ENCODE measurements around the gene DST.
"Not testable (repeated sequence)": the region's sequence is repeated elsewhere in the genome, so short reads cannot be mapped to it uniquely, and the experiment has no call there.

DST gene

DNA sequence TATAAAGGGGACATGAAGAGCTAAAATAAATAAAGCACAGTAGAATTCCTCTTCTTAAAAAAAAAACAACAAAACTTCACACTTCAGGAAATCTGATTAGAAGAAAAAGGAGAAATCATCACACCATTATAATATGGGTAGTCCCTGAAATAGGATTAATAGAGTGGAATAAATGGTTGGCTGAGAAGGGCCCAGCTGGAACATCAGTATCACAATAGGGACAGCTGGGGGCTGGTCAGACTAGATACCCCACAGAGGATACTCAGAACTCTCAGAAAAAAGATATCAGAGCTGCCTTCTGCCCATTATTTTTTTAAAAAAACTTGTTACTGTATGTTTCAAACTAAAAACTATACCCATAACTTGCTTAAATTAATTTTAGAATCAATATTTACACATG lies 75.2 kb downstream of the DST start:
- DNase-seq = no peak

GRCh38 chr6:56562730-56563129 lies 80.0 kb downstream of the DST start:
- DNase-seq = not testable (repeated sequence)

- no peak for DNase-seq
Observed at GRCh38 chr6:56556751-56557540, 85.7 kb downstream of the DST start.

DNA sequence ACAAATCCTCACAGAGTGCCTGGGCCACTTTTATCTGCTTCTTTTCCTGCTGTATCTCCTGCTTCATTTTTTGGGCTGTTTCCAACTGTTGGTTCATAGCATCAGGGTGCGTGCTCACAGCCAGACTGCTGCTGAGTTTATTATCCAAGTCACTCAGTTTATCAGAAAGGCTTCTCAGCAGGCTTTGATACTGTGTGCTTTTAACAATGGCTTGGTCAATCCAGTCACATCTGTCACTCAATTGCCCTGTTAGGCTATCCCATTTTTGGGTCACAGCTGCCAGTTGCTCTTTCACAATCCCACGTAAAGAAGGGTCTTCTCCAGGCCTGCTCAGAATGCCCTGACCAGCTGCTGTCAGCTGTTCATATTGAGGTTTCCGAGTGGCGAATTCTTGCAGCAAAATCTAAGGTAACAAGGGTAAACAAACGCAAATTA lies 87.2 kb downstream of the DST start:
- no peak for DNase-seq

GRCh38 chr6:56552187-56553130 lies 90.2 kb downstream of the DST start:
- peak; percentile 90 for DNase-seq

- DNase-seq = no peak
Observed at GRCh38 chr6:56551409-56552120, 91.1 kb downstream of the DST start.

- DNase-seq = no peak
Observed at GRCh38 chr6:56550301-56550700, 92.4 kb downstream of the DST start.

GRCh38 chr6:56549014-56549413 lies 93.7 kb downstream of the DST start:
- DNase-seq = peak; percentile 11

DNA sequence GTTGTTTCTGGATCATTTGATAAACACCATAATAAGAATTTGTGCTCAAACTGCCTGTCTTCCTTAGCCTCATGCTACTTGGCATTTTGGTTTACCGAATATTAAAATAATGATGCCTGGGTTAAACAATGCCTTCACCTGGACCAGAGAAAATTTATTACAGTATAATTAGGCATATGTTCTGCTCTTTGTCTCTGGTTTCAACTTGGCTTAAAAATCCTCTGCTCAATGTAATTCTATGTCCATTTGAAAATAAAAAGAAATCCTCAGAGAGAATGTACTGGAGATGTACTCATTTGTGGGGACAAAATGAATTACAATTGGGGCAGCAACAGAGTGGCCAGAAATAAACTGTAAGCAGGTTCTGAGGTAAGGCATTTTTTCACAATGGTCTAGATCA lies 95.0 kb downstream of the DST start:
- no peak for DNase-seq

- peak; percentile 94 for DNase-seq
Observed at GRCh38 chr6:56542364-56543331, 100.0 kb downstream of the DST start.

GRCh38 chr6:56541741-56542360 lies 100.8 kb downstream of the DST start:
- no peak for DNase-seq

GRCh38 chr6:56541030-56541600 lies 101.6 kb downstream of the DST start:
- no peak for DNase-seq

DNA sequence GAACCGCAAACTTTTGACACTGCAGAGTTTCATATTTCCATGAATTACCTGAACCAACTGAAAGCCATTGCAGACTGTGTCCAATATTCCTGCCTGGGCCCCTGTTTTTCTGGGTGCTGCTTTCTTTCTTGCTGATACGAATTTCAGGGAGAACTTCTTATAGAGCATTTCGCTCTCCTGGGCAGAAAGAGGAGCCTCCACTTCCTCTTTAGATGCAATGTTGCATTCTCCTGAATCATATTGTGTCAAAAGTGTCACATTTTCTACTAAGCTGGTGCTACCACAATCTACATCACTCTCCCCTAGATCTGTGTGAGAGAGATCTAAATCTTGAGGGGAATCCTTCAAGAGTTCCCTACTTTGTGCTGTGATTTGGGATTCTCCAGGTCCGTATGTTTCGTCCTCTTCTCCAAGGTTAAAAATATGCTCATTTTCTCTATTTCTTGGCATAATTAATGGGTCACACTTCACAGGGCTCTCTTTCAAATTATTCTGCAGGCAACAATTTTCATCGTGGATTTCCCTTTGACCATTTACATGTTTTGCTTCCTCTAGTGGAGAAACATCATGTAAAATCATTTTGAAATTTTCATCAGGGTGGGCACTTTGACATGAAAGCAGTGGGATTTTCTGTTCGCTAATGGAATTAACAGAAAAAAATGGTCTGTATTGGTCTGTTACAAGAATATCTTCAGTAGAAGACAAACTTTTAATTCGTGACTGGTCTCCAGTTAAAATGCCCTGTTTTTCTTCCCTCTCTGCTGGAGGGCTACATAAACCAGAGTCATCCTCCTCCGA lies 102.3 kb downstream of the DST start:
- DNase-seq = no peak

DNA sequence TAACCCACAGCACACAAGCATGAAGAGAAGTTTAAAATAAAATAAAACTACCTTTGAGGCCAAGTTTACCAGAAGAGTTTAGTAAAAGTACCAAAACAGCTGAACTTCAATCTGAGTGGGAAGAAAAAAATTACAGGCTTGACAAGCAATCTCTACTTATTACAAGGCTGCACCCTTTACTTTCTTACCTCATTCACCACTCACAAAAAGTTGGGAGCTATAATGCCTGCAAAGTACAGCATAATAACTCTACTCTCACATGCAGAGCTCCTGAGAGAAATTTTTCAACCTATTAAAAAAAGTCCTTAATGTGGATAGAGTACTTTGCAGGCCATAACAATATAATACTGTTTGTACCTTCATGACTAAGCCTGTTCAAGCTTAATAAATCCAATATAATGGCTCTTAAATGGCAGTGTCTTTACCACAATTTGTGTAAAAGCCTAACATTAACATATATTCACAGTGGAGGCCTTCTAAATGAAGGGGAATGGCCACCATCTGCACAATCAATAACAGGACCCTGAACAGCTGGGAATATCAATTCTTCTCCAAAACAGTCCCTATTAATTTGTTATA lies 103.1 kb downstream of the DST start:
- no peak for DNase-seq

DNA sequence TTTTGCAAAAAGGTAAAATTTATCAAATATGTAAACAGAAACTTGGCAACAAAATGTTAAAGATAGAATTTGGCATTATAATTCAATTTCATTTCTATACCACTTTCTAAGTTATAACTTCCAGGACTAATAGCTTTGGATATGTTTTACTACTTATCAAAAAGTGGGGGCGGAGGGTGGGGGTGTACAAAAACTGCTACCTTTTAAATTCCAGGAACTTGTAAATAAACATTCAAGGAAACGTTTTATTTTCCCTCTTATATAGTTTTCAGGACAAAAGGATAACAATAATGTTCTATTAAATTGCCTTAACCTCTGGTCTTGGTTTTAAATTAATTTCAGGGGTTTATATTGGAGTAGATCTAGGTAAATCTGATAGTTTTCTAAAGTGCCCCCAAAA lies 103.8 kb downstream of the DST start:
- DNase-seq = no peak

GRCh38 chr6:56537223-56537770 lies 105.4 kb downstream of the DST start:
- DNase-seq = no peak

GRCh38 chr6:56536536-56536935 lies 106.2 kb downstream of the DST start:
- no peak for DNase-seq

- DNase-seq = no peak
Observed at GRCh38 chr6:56535626-56536025, 107.1 kb downstream of the DST start.

DNA sequence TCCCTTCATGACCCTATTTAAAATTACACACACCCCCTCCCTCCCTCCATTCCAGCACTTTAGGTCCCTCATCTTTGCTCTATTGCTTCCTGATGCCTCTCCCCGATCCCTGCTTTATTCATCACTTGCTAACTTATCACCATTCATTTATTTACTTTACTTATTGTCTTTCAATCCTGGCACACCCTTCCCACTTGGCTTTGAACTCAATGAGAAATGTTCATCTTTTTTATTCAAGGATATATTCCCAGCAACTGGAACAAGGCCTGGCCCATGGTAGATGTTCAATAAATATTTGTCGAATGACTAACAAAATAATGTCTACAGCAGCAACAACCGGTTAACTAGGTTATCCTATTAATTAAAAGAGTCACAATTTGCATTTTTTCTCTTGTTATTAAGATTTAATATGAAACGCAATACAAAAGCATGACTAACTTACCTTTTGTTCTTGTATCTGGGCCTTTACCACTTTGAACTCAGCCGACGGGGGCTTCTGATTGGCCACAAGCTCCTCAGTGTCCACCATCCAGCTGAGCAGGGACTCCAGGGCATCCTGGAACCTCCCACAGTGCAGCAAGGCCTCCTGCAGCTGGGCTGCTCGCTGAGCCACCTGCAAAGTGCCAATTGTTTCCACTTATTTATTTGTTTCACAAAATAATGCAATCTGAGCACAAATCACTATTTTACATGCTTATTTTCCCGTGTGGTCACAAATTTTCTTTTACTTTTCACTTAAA lies 107.8 kb downstream of the DST start:
- no peak for DNase-seq
